ENCODE data around the gene COX19.

DNA sequence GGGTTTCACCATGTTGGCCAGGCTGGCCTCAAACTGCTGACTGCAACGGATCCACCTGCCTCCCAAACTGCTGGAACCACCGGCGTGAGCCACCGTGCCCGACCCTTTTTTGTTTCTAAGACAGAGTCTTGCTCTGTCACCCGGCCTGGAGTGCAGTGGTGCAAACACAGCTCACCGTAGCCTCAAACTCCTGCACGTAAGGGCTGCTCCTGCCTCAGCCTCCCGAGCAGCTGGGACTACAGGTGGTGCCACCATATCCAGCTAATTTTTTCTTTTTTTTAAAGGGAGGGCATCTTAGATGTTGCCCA, 57.3 kb downstream of the COX19 start:
- TF ChIP-seq, protein P1, sequence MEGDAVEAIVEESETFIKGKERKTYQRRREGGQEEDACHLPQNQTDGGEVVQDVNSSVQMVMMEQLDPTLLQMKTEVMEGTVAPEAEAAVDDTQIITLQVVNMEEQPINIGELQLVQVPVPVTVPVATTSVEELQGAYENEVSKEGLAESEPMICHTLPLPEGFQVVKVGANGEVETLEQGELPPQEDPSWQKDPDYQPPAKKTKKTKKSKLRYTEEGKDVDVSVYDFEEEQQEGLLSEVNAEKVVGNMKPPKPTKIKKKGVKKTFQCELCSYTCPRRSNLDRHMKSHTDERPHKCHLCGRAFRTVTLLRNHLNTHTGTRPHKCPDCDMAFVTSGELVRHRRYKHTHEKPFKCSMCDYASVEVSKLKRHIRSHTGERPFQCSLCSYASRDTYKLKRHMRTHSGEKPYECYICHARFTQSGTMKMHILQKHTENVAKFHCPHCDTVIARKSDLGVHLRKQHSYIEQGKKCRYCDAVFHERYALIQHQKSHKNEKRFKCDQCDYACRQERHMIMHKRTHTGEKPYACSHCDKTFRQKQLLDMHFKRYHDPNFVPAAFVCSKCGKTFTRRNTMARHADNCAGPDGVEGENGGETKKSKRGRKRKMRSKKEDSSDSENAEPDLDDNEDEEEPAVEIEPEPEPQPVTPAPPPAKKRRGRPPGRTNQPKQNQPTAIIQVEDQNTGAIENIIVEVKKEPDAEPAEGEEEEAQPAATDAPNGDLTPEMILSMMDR (IDR thresholded peaks at IDR 0.05): no peak
- no peak for TF ChIP-seq EZH2 (IDR thresholded peaks at IDR 0.05; ENCODE audit: borderline replicate concordance, insufficient read depth, low read depth, low read length, poor library complexity, severe bottlenecking)

Measured in B cell (primary cell).